ENCODE data around the gene ADCY6. TPM values are rescaled to one million over a fixed set of nuclear protein-coding genes. Genes with fewer than 3 reads are reported as not detected.

Gene ADCY6
- total RNA-seq, 1 experiment from 2014 or later: 31.1 TPM

DNA sequence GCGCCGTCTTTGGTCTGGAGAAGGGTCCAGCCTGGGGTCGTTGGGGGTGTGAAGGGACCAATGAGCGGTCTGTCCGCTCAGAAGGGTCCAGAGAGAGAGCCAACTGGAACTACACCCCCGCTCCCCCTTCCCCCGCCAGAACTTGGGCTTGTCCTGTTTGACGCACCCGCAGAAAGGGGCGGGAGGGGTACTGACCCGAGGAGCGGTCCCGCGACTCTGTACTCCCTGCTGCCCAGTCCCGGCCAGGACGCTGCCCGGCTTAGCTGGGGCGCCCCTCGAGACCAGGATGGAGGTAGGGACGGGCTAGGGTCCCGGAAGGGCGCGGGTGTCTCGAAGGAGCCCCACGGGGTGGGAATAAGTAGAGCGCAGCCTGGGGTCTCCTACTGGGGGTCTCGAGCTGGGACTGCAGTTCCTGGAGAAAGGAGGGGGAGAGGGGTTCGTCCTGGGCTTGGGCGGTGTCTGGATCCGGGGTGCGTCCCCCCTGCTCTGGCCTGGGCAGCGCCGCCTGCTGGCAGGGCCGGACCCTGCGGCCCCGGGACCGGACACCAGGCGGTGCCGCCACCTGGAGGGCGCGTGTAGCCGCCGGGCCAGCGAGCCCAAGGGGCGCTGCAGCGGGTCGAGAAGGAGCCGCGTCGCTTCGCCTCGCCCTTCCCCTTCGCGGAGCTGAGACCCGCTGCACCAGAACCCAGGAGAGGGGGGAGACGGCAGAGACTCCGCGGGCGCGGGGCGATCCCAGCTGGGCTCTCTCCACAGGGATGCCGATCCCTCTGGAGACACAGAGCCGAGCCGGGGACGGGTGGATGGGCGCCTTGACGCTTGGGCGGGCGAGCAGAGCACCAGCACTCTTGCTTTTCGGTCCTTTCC lies 25.6 kb upstream of the ADCY6 start:
- no peak overlapping the region for H2BK12ac ChIP-seq (ENCODE audit: insufficient read length, low read depth, low read length)
- H3K4me1 Mint-ChIP-seq: peaks cover 60 to 62% of the 10 kb centered on the region in 2 experiments

More for the DNA sequence above, 25.6 kb upstream of the ADCY6 start:
- Mint-ChIP-seq H3K27ac (no peak overlapping the region; a peak in 1 of 7 replicates), H3K9me3 (no peaks in the 10 kb centered on the region), H3K36me3 (ENCODE audit: insufficient read depth in 1 of 3, low read depth in 3 of 3) (no peaks in the 10 kb centered on the region), H3K27me3 (ENCODE audit: low read depth) (peaks cover 48% of the 10 kb centered on the region), H3K4me3 (peak overlapping the region; percentile 88 to 95)
- no peak overlapping the region for H3K18ac ChIP-seq (ENCODE audit: insufficient read length, low read depth, low read length)
- H3K4me2 ChIP-seq (ENCODE audit: insufficient read depth, insufficient read length, low read length): peak overlapping the region; percentile 87
- no peaks in the 10 kb centered on the region for H3K79me1 ChIP-seq (ENCODE audit: insufficient read depth, low read depth, low read length, poor library complexity, severe bottlenecking)
- H3K9ac ChIP-seq (ENCODE audit: extremely low read depth, insufficient read length, low read length): no peak overlapping the region
- peak; percentile 100 for TF ChIP-seq CTCF (conservative IDR thresholded peaks at IDR 0.05)
- H3K27me3 ChIP-seq (ENCODE audit: insufficient read depth, low read length): peaks cover 27% of the 10 kb centered on the region
- H4K91ac ChIP-seq (ENCODE audit: insufficient read length, low read depth, low read length): no peak overlapping the region
- no peak overlapping the region for H4K8ac ChIP-seq (replicated peaks; ENCODE audit: insufficient read length, low read depth, low read length)
- no peak overlapping the region for H4K5ac ChIP-seq (ENCODE audit: insufficient read length, low read depth, low read length)
- no peaks in the 10 kb centered on the region for H4K20me1 ChIP-seq (ENCODE audit: control insufficient read depth, insufficient read depth, insufficient read length)
- H2BK5ac ChIP-seq (ENCODE audit: insufficient read length, low read length): no peak overlapping the region
- H2AFZ ChIP-seq (ENCODE audit: low read length): no peak overlapping the region
- H3K56ac ChIP-seq (ENCODE audit: insufficient read length, low read depth, low read length): no peak overlapping the region
- no peak overlapping the region for H3T11ph ChIP-seq (ENCODE audit: low read length)
- H2BK120ac ChIP-seq (ENCODE audit: low read depth, low read length, poor library complexity, severe bottlenecking): no peak overlapping the region
- H3K14ac ChIP-seq (ENCODE audit: insufficient read depth, low read length): no peak overlapping the region
- no peaks in the 10 kb centered on the region for H3K79me2 ChIP-seq (ENCODE audit: insufficient read depth, low read length)
- no peak overlapping the region for H3K27ac ChIP-seq (ENCODE audit: insufficient read length, low read depth, low read length)
- H2AK5ac ChIP-seq (ENCODE audit: insufficient read length, low read length): no peak overlapping the region
- H3K23ac ChIP-seq (ENCODE audit: insufficient read length, low read depth, low read length): no peak overlapping the region
- H3K23me2 ChIP-seq (ENCODE audit: insufficient read length, low read depth, low read length, poor library complexity, severe bottlenecking): peaks cover 28% of the 10 kb centered on the region
- no peaks in the 10 kb centered on the region for H3K9me3 ChIP-seq (ENCODE audit: control insufficient read depth, low read depth, low read length)
- 0 out of 2 replicates have a peak, but pooled peaks cover 2% of the 10 kb centered on the region for H3K4me1 ChIP-seq (ENCODE audit: insufficient read depth, low read length)
- no peak overlapping the region for H3K4ac ChIP-seq (ENCODE audit: low read depth, low read length)
- H2BK15ac ChIP-seq (ENCODE audit: low read depth, low read length): no peak overlapping the region
- WGBS (ENCODE audit: extremely low coverage, insufficient read length, low lambda C conversion rate): no CpG with 5 or more reads among the region's 70 CpGs
- H2BK20ac ChIP-seq (ENCODE audit: low read depth, low read length, poor library complexity, severe bottlenecking): no peak overlapping the region
- peak; percentile 83 for DNase-seq
